Cerebellar cortex (tissue), 1 donor: ENCODE results near the gene TPM2.

Experiments used
- DNase-seq: peaks from one replicate; pipeline ENCODE4 v3.0.0-alpha.2; 2015; ENCODE audit warnings: low spot score

Gene TPM2

GRCh38 chr9:35679091-35679490, 10.6 kb downstream of the TPM2 start:
- no peak for DNase-seq

DNA sequence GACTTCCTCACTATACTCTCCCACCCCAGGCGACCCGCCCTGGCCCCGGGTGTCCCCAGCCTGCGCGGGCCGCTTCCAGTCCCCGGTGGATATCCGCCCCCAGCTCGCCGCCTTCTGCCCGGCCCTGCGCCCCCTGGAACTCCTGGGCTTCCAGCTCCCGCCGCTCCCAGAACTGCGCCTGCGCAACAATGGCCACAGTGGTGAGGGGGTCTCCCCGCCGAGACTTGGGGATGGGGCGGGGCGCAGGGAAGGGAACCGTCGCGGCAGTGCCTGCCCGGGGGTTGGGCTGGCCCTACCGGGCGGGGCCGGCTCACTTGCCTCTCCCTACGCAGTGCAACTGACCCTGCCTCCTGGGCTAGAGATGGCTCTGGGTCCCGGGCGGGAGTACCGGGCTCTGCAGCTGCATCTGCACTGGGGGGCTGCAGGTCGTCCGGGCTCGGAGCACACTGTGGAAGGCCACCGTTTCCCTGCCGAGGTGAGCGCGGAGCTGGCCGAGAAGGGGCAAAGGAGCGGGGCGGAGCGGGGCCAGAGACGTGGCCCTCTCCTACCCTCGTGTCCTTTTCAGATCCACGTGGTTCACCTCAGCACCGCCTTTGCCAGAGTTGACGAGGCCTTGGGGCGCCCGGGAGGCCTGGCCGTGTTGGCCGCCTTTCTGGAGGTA, 13.9 kb downstream of the TPM2 start:
- no peak for DNase-seq

GRCh38 chr9:35675204-35675603, 14.5 kb downstream of the TPM2 start:
- no peak for DNase-seq

GRCh38 chr9:35674025-35674361, 15.7 kb downstream of the TPM2 start:
- DNase-seq, result peak; percentile 37

GRCh38 chr9:35673132-35674024, 16.3 kb downstream of the TPM2 start, which contains the start of gene CA9:
CA9 (plus strand) TSS chr9:35673928; CDS start chr9:35673960, 32 bp downstream.
- DNase-seq, result peak; percentile 96

DNA sequence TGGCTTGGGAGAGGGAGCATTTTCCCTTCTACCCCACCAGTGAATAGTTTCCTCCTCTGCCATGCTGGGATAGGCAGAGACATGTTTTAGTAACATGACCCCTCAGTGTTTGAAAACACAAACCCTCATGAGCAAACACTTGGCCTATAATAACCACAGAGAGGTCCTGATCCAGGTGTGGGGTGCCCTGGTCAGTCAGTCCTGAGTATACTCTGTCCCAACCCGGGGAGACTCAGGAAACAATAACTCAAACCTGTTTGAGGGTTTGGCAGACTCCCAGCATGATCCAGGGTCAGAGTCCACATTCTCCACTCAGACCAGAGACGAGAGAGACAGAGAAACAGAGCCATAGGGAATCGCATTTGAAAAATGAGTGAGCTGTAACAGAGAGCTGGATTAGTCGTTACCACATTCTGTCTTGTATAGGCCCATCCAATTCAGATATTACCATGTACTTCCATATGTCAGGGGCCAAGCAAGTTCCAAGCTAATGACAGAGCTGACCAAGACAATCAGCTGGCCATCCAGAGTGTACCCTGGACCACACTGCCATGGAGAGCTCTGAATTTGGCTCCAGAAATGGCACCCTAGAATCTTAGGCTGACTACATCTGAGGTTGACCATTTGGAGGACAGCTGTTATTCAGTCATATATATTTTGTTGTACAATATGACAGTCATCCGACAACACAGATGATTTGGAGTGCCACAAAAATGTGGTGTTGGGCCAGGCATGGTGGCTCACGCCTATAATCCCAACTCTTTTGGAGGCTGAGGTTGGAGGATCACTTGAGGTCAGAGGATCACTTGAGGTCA, 20.2 kb downstream of the TPM2 start:
- DNase-seq, result no peak

DNA sequence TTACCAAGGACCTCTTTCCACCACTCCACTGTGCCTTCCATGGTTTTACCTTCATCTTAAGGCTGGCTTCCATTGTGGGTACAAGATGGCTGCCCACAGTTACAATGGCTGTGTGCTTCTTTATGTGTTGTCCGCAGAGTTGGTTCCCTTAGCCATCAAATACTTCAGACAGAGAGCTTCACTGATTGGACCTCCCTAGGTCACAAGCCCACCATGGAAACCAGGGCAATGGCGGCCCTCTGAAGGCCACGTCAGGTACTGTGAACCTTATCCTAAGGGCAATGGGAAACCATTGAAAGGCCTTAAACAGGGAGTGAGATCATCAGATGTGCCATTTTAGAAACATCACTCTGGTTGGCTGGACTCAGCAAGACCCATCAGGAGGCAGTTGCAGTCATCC, 21.8 kb downstream of the TPM2 start:
- DNase-seq, result no peak

DNA sequence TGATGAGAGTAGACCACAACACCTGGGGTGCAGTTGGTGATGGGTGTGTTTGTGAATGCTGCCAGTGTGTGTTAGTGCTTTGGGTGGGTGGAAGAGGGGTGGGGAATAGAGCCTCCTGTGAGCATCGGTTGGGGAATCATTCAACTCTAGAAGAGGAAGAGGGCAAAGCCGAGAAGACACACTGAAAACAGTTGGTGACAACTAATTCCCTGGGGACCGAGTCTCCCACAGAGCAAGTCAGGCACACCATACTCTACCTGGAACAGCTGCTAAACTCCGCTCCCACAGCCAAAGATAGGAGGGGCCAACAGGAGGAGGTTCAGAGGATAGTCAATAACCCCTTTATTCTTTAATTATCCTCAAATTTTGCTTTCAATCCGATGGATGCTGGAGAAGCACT, 23.2 kb downstream of the TPM2 start:
- DNase-seq, result no peak

DNA sequence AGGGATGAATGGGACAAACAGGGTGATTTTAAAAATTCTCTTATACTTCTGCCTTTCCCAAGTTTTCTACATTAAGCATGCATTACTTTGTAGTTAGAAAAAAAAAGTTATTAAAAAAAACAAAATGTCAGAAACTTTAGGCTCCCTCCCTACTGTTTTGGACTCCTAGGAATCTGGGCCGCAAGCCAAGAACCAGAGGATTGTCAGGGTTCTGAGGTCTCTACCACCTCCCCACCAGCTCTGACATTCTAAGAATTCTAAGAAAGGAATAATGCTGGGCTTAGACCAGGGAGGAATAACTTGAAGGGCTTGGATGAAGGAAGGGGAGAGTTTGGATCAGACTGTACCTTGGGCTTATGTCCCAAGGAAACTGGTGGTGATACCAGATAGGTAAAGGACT, 23.7 kb downstream of the TPM2 start:
- DNase-seq, result no peak

DNA sequence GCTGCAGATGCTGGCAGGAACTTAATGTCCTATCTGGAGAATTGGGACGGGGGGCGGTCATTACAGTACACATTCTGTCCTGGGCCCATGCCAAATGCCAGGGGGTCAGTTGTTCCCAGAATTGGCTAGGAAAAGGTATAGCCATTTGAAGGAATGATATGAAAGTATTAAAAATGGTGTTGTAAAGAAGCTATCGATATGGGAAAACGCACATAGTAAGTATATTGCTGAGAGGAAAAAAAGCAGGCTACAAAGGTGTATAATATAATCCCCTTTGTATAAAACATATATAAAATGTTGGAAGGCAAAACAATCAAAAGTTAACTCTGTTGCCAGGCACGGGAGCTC, 24.3 kb downstream of the TPM2 start:
- DNase-seq, result no peak

GRCh38 chr9:35664531-35665470, 24.9 kb downstream of the TPM2 start, which contains the start of gene ARHGEF39:
ARHGEF39 (minus strand) TSS chr9:35665195; CDS start chr9:35665169, 26 bp downstream.
- peak; percentile 84 for DNase-seq

GRCh38 chr9:35662437-35662836, 27.3 kb downstream of the TPM2 start:
- no peak for DNase-seq

GRCh38 chr9:35661756-35662350, 27.9 kb downstream of the TPM2 start:
- DNase-seq, result no peak

DNA sequence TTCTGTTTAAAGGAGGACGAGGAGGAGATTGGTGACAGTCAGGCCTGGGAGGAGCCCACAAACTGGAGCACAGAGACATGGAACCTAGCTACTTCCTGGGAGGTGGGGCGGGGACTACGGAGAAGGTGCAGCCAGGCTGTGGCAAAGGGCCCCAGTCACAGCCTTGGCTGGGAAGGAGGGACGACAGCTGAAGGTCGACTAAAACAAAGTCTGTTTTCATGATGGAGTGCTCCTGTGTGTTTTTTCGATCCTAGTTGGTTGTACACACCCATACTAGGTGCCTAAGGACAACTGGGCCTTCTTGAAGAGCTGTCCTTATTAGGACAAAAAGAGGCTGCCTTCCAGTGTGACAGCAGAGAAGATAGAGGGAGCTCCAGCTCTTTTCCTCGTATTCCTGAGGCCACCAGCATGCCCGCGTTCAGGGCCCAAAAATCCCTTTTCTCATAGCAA, 28.7 kb downstream of the TPM2 start:
- DNase-seq, result peak; percentile 91

- no peak for DNase-seq
Observed at GRCh38 chr9:35659340-35659739, 30.4 kb downstream of the TPM2 start.

GRCh38 chr9:35658968-35659220, 30.8 kb downstream of the TPM2 start:
- peak; percentile 55 for DNase-seq

- peak; percentile 89 for DNase-seq
Observed at GRCh38 chr9:35658137-35658967, 31.4 kb downstream of the TPM2 start, which contains the start of gene CCDC107. CCDC107 (plus strand) TSS chr9:35658292; CDS start chr9:35658380, 88 bp downstream.

DNA sequence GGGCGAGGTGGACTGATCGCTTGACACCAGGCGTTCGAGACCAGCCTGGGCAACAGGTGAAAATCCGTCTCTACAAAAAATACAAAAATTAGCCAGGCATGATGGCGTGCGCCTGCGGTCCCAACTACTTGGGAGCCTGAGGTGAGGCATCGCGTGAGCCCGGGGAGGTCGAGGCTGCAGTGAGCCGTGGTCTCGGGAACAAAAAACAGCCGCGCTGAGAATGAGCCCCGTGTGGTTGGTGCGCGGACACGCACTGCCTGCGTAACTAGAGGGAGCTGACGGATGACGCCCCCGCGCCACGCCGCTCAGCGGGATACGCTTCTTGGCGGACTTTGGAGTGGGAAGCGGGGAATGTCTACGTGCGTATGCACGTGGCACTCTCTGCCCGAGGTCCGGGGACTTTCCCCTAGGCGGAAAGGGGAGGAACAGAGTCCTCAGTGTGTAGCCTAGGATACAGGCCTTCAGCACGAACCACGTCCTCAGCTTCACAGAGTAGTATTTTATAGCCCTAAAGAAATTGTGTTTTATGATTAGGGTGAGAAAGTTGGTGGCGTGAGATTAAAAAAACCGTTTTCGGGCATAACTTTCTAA, 32.1 kb downstream of the TPM2 start, which contains the start of gene RMRP:
RMRP (minus strand) TSS at position 474 of the 591 bp plus-strand sequence.
- DNase-seq, result peak; percentile 99

- DNase-seq, result peak; percentile 77
Observed at GRCh38 chr9:35656831-35657545, 32.7 kb downstream of the TPM2 start.
